DOHH2 (cell line): ENCODE results near the gene YTHDC2.

Experiments used
- EZH2phosphoT487 ChIP-seq: fragments of 200-600 bp; sonication (generic); IDR thresholded peaks from 2 replicates; pipeline ENCODE4 v1.6.1; 2017; ENCODE audit warnings: borderline replicate concordance, mild to moderate bottlenecking, antibody characterized with exemption, low read length, moderate library complexity, mixed read lengths
- TF ChIP-seq, protein P1 (sequence below): fragments of 200-600 bp; sonication (generic); IDR thresholded peaks from one replicate; pipeline ENCODE4 v1.5.1; 2014; ENCODE audit warnings: antibody characterized with exemption, mild to moderate bottlenecking, low read depth, low read length; ENCODE audit not compliant: poor library complexity, severe bottlenecking

DNA sequence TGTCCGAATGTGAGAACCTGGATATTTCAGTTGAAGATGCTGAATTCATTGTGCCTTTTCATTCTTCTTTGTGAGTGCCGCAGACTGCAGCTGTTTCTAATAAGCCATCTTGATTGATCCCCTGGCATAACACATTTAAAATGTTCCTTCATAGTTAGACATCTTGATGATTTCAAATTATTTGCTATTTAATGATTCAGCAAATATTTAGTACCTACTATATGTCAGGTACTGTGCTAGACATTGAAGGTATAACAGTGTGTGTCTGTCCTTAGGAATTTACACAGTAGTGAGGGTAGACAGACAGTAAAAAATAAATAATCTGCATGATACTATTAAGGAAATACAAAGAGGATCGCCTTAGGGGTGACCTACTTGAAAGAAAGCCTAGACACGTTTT is 61.6 kb downstream of the YTHDC2 start:
- TF ChIP-seq, protein P1, sequence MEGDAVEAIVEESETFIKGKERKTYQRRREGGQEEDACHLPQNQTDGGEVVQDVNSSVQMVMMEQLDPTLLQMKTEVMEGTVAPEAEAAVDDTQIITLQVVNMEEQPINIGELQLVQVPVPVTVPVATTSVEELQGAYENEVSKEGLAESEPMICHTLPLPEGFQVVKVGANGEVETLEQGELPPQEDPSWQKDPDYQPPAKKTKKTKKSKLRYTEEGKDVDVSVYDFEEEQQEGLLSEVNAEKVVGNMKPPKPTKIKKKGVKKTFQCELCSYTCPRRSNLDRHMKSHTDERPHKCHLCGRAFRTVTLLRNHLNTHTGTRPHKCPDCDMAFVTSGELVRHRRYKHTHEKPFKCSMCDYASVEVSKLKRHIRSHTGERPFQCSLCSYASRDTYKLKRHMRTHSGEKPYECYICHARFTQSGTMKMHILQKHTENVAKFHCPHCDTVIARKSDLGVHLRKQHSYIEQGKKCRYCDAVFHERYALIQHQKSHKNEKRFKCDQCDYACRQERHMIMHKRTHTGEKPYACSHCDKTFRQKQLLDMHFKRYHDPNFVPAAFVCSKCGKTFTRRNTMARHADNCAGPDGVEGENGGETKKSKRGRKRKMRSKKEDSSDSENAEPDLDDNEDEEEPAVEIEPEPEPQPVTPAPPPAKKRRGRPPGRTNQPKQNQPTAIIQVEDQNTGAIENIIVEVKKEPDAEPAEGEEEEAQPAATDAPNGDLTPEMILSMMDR: no peak
- TF ChIP-seq EZH2phosphoT487: no peak
